Tibial artery (tissue), 4 donors: ENCODE data around the gene RASD1.

Experiments used
- DNase-seq, 2 donors: peaks; one replicate each; pipeline ENCODE4 v3.0.0-alpha.2; 2019
- H3K27ac ChIP-seq, 2 donors: fragments of 200-600 bp; sonication (generic) in 1 of 2; 1 replicate in 1 of 2; 2 replicates in 1 of 2; pipeline ENCODE4 v1.5.1; 2018 to 2019; ENCODE audit warnings: mild to moderate bottlenecking in 1 of 2
- H3K27me3 ChIP-seq, 2 donors: fragments of 200-600 bp; sonication (generic) in 1 of 2; one replicate each; pipeline versions ENCODE4 v1.5.1 to v1.6.0; 2016 to 2019
- H3K36me3 ChIP-seq, 3 donors: fragments of 200-600 bp; sonication (generic) in 2 of 3; one replicate each; pipeline ENCODE4 v1.5.1; 2016 to 2019; ENCODE audit warnings: mild to moderate bottlenecking in 2 of 3
- H3K4me1 ChIP-seq, 4 donors: fragments of 200-600 bp; sonication (generic) in 2 of 4; 1 replicate in 3 of 4; 2 replicates in 1 of 4; pipeline ENCODE4 v1.5.1; 2016 to 2019
- H3K4me3 ChIP-seq, 2 donors: fragments of 200-600 bp; sonication (generic) in 1 of 2; 1 replicate in 1 of 2; 2 replicates in 1 of 2; pipeline ENCODE4 v1.5.1; 2018 to 2019; ENCODE audit warnings: mild to moderate bottlenecking in 2 of 2
- H3K9me3 ChIP-seq, 3 donors: fragments of 200-600 bp; sonication (generic) in 1 of 3; one replicate each; pipeline ENCODE4 v1.5.1; 2016 to 2019
- CTCF ChIP-seq, 2 experiments: fragments of 200-600 bp in 1 of 2; fragments of 450-650 bp in 1 of 2; IDR thresholded peaks; one replicate each; pipeline ENCODE4 v1.5.1; 2017 to 2019; ENCODE audit warnings: antibody characterized with exemption in 2 of 2, mild to moderate bottlenecking in 1 of 2, moderate library complexity in 1 of 2
- intact Hi-C: fragments of 100-400 bp; cut with DNase I; formaldehyde crosslinking; loops from one replicate; pipeline ENCODE4 v1.15.0; 2023; ENCODE audit warnings: low total_unique reads

RASD1 gene

GRCh38 chr17:17445925-17446665, 50.1 kb downstream of the RASD1 start:
- no peak for TF ChIP-seq CTCF (IDR thresholded peaks at IDR 0.05)
- Histone ChIP-seq H3K36me3 (no peaks in the 10 kb centered on the region), H3K27ac (no peak overlapping the region), H3K4me1 (peaks cover 0 to 7% (median 0%) of the 10 kb centered on the region in 4 donors), H3K9me3 (no peaks in the 10 kb centered on the region), H3K27me3 (peaks cover 0 to 8% of the 10 kb centered on the region in 2 donors), H3K4me3 (no peak overlapping the region)
- no peak for DNase-seq
- intact Hi-C loops, result no loop called here

GRCh38 chr17:17445296-17445924, 50.8 kb downstream of the RASD1 start:
- Histone ChIP-seq H3K27me3 (peaks cover 0 to 8% of the 10 kb centered on the region in 2 donors), H3K27ac (no peak overlapping the region), H3K9me3 (no peaks in the 10 kb centered on the region), H3K36me3 (no peaks in the 10 kb centered on the region), H3K4me1 (peaks cover 0 to 7% (median 0%) of the 10 kb centered on the region in 4 donors), H3K4me3 (no peak overlapping the region)
- no peak for TF ChIP-seq CTCF (IDR thresholded peaks at IDR 0.05)
- DNase-seq, result no peak
- intact Hi-C loops, result no loop called here
